OCI-LY1 (cell line): Measurements from ENCODE around the gene CCN6.

Source experiments
- H2AFZ ChIP-seq: fragments of 200-600 bp; sonication (generic), shearing (Covaris generic); 2 replicates; pipeline ENCODE4 v1.6.0; 2014; ENCODE audit warnings: antibody characterized with exemption, mild to moderate bottlenecking, low read length
- H3F3A ChIP-seq: fragments of 200-600 bp; sonication (generic), shearing (Covaris generic); 2 replicates; pipeline ENCODE4 v1.6.0; 2014; ENCODE audit warnings: mild to moderate bottlenecking, antibody characterized with exemption, low read length, moderate library complexity; ENCODE audit not compliant: insufficient read depth
- H3K27ac ChIP-seq: fragments of 200-600 bp; sonication (generic); 2 replicates; pipeline ENCODE4 v1.5.1; 2014; ENCODE audit warnings: low read length, mixed run types, mild to moderate bottlenecking, low read depth; ENCODE audit not compliant: poor library complexity, severe bottlenecking
- H3K27me3 ChIP-seq: fragments of 200-600 bp; sonication (generic); 2 replicates; pipeline ENCODE4 v1.6.0; 2014; ENCODE audit warnings: antibody characterized with exemption, mild to moderate bottlenecking, low read length, moderate library complexity; ENCODE audit not compliant: insufficient read depth
- H3K36me3 ChIP-seq: fragments of 200-600 bp; sonication (generic); 2 replicates; pipeline ENCODE4 v1.6.1; 2014; ENCODE audit warnings: mild to moderate bottlenecking, antibody characterized with exemption, low read length, moderate library complexity, mixed read lengths; ENCODE audit not compliant: insufficient read depth
- H3K4me1 ChIP-seq: fragments of 200-600 bp; sonication (generic); 2 replicates; pipeline ENCODE4 v1.5.1; 2014; ENCODE audit warnings: mild to moderate bottlenecking, low read length, moderate library complexity; ENCODE audit not compliant: insufficient read depth, severe bottlenecking
- H3K4me2 ChIP-seq: fragments of 200-600 bp; sonication (generic), shearing (Covaris generic); 2 replicates; pipeline ENCODE4 v1.6.1; 2014; ENCODE audit warnings: low read length
- H3K4me3 ChIP-seq: fragments of 200-600 bp; sonication (generic); 2 replicates; pipeline ENCODE4 v1.5.1; 2014; ENCODE audit warnings: low read length, low read depth, mild to moderate bottlenecking, mixed read lengths; ENCODE audit not compliant: poor library complexity, severe bottlenecking
- H3K79me2 ChIP-seq: fragments of 200-600 bp; shearing (Covaris generic); 2 replicates; pipeline ENCODE4 v1.6.1; 2016; ENCODE audit warnings: mixed run types, low read length, mixed read lengths; ENCODE audit not compliant: insufficient read depth
- H3K9ac ChIP-seq: fragments of 200-600 bp; sonication (generic), shearing (Covaris generic); 2 replicates; pipeline ENCODE4 v1.6.1; 2014; ENCODE audit warnings: mild to moderate bottlenecking, low read length, mixed read lengths
- H3K9me2 ChIP-seq: fragments of 200-600 bp; sonication (generic), shearing (Covaris generic); 2 replicates; pipeline ENCODE4 v1.6.1; 2014; ENCODE audit warnings: low read depth, mild to moderate bottlenecking, low read length, mixed read lengths
- H3K9me3 ChIP-seq: fragments of 200-600 bp; shearing (Covaris generic); 2 replicates; pipeline ENCODE4 v1.6.1; 2014; ENCODE audit warnings: low read length, mixed read lengths
- H4K20me1 ChIP-seq: fragments of 200-600 bp; sonication (generic), shearing (Covaris generic); 2 replicates; pipeline ENCODE4 v1.6.0; 2016; ENCODE audit warnings: mild to moderate bottlenecking, low read length; ENCODE audit not compliant: insufficient read depth
- CTCF ChIP-seq: fragments of 200-600 bp; sonication (generic), shearing (Covaris generic); IDR thresholded peaks from 2 replicates; pipeline ENCODE4 v1.5.1; 2017; ENCODE audit warnings: mild to moderate bottlenecking, antibody characterized with exemption, low read length, moderate library complexity, mixed read lengths
- EZH2 ChIP-seq: fragments of 200-600 bp; sonication (generic), shearing (Covaris generic); IDR thresholded peaks from 2 replicates; pipeline ENCODE4 v1.8.0; 2017; ENCODE audit warnings: borderline replicate concordance, mixed run types, mild to moderate bottlenecking, antibody characterized with exemption, low read length, moderate library complexity, mixed read lengths

Gene CCN6

GRCh38 chr6:112117554-112117953 lies 63.6 kb downstream of the CCN6 start:
- Histone ChIP-seq H4K20me1 (no peaks in the 10 kb centered on the region), H3K9ac (no peak overlapping the region), H3K79me2 (no peaks in the 10 kb centered on the region), H3K4me2 (no peak overlapping the region), H3K36me3 (no peaks in the 10 kb centered on the region), H3K4me1 (no peaks in the 10 kb centered on the region), H3K9me3 (no peaks in the 10 kb centered on the region), H3K27ac (no peak overlapping the region), H3K4me3 (no peak overlapping the region), H3K27me3 (no peaks in the 10 kb centered on the region), H2AFZ (no peak overlapping the region), H3F3A (no peaks in the 10 kb centered on the region), H3K9me2 (no peaks in the 10 kb centered on the region)
- TF ChIP-seq CTCF = no peak
- no peak for TF ChIP-seq EZH2

GRCh38 chr6:112118034-112118433 lies 64.1 kb downstream of the CCN6 start:
- no peak for TF ChIP-seq EZH2
- no peak for TF ChIP-seq CTCF
- no peak overlapping the region for H3K27ac ChIP-seq
- no peaks in the 10 kb centered on the region for H3K9me2 ChIP-seq
- H2AFZ ChIP-seq = no peak overlapping the region
- no peaks in the 10 kb centered on the region for H4K20me1 ChIP-seq
- H3K79me2 ChIP-seq = no peaks in the 10 kb centered on the region
- no peaks in the 10 kb centered on the region for H3K36me3 ChIP-seq
- no peaks in the 10 kb centered on the region for H3K27me3 ChIP-seq
- H3F3A ChIP-seq = no peaks in the 10 kb centered on the region
- no peaks in the 10 kb centered on the region for H3K4me1 ChIP-seq
- H3K4me2 ChIP-seq = no peak overlapping the region
- no peaks in the 10 kb centered on the region for H3K9me3 ChIP-seq
- no peak overlapping the region for H3K4me3 ChIP-seq
- H3K9ac ChIP-seq = no peak overlapping the region
